Measurements from ENCODE around the gene ARHGDIG.

The ARHGDIG gene

DNA sequence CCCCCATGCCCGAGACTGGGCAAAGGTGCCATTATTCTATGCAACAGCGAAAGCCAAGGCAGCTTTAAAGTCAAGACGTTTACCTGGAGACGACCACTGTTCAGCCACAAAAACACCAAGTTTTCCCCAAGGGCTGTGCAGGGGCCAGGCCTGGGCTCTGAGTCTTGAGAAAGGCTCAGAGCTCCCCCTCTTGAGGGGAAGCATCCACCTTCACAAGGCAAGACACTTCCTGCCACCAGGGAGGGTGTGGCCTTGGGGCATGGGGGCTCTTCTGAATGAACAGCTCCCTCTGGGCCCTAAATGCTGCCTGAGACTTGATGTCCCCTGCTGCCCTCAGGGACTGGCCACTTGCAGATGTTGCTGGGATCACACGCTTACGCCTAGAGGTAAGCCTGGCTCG, 29.1 kb downstream of the ARHGDIG start:
- Histone ChIP-seq H3K4me3 (ENCODE audit: low read length) (no peak overlapping the region), H3K9me3 (ENCODE audit: insufficient read depth, low read length) (no peaks in the 10 kb centered on the region), H3K27ac (ENCODE audit: low read length) (no peak overlapping the region), H4K20me1 (ENCODE audit: insufficient read depth, low read length) (peaks cover 4% of the 10 kb centered on the region; the same call in 1 of the 2 replicates), H3K4me2 (ENCODE audit: low read length) (no peak overlapping the region), H3K9ac (ENCODE audit: low read length) (no peak overlapping the region), H2AFZ (ENCODE audit: low read depth, low read length) (no peak overlapping the region), H3K36me3 (replicated peaks; ENCODE audit: low read depth, low read length) (peaks cover 8% of the 10 kb centered on the region), H3K79me2 (ENCODE audit: low read length) (no peaks in the 10 kb centered on the region), H3K27me3 (ENCODE audit: low read depth, low read length) (no peaks in the 10 kb centered on the region), H3K4me1 (ENCODE audit: low read length) (no peaks in the 10 kb centered on the region)
- TF ChIP-seq CTCF (IDR thresholded peaks at IDR 0.05; ENCODE audit: low read depth, low read length) (no peak; the same call in 1 of the 2 replicates), EZH2phosphoT487 (IDR thresholded peaks at IDR 0.05; ENCODE audit: low read depth) (no peak)

DNA sequence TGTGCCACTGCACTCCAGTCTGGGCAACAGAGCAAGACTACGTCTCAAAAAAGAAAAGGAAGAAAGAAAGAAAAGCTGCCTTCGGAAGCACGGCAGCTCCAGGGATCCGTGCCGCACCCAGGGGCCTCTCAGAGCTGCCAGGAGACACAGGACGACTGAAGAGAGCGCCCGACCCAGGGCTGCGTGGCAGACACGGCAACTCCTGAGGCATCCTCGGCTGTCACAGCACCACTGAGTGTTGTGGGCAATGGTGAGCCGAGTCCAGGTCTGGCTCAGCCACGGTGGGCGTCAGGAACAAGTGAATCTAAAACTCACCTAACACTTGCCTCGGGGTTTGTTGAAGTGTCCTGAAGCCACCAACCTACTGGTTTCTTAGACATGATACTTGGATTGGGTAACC, 31.3 kb downstream of the ARHGDIG start:
- Histone ChIP-seq H3K36me3 (replicated peaks; ENCODE audit: low read depth, low read length) (peaks cover 3% of the 10 kb centered on the region), H3K4me3 (ENCODE audit: low read length) (no peak overlapping the region), H4K20me1 (ENCODE audit: insufficient read depth, low read length) (peaks cover 13% of the 10 kb centered on the region), H3K4me1 (ENCODE audit: low read length) (no peaks in the 10 kb centered on the region), H2AFZ (ENCODE audit: low read depth, low read length) (no peak overlapping the region), H3K27ac (ENCODE audit: low read length) (no peak overlapping the region), H3K9me3 (ENCODE audit: insufficient read depth, low read length) (no peaks in the 10 kb centered on the region), H3K27me3 (ENCODE audit: low read depth, low read length) (no peaks in the 10 kb centered on the region), H3K9ac (ENCODE audit: low read length) (no peak overlapping the region), H3K4me2 (ENCODE audit: low read length) (no peak overlapping the region), H3K79me2 (ENCODE audit: low read length) (peaks cover 6% of the 10 kb centered on the region; the same call in 1 of the 2 replicates)
- TF ChIP-seq EZH2phosphoT487 (IDR thresholded peaks at IDR 0.05; ENCODE audit: low read depth) (no peak), CTCF (IDR thresholded peaks at IDR 0.05; ENCODE audit: low read depth, low read length) (no peak)

DNA sequence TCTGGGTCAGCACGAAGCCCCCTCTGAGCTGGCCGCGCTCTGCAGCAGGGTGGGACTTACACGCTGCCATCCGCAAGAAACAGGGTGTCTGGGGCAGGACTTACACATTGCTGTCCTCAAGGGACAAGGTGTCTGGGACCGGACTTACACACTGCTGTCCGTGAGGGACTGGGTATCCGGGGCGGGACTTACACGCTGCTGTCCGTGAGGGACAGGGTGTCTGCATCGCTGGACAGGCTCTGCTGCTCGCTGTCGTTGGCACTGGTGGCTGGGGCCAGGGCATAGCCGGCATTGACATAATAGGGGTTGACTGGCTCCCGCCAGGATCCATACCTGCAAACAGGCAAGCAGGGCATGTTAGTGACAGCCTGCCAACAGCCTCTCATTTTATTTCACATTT, 34.0 kb downstream of the ARHGDIG start:
- H3K36me3 ChIP-seq (replicated peaks; ENCODE audit: low read depth, low read length): peaks cover 3% of the 10 kb centered on the region
- H3K4me1 ChIP-seq (ENCODE audit: low read length): no peaks in the 10 kb centered on the region
- H3K9me3 ChIP-seq (ENCODE audit: insufficient read depth, low read length): no peaks in the 10 kb centered on the region
- peaks cover 38% of the 10 kb centered on the region for H4K20me1 ChIP-seq (ENCODE audit: insufficient read depth, low read length)
- no peak for TF ChIP-seq CTCF (IDR thresholded peaks at IDR 0.05; ENCODE audit: low read depth, low read length)
- H3K4me2 ChIP-seq (ENCODE audit: low read length): no peak overlapping the region
- no peak overlapping the region for H3K27ac ChIP-seq (ENCODE audit: low read length)
- H3K79me2 ChIP-seq (ENCODE audit: low read length): peaks cover 19% of the 10 kb centered on the region; the same call in 1 of the 2 replicates
- H3K9ac ChIP-seq (ENCODE audit: low read length): no peak overlapping the region
- no peak overlapping the region for H3K4me3 ChIP-seq (ENCODE audit: low read length)
- no peak overlapping the region for H2AFZ ChIP-seq (ENCODE audit: low read depth, low read length)
- H3K27me3 ChIP-seq (ENCODE audit: low read depth, low read length): no peaks in the 10 kb centered on the region

DNA sequence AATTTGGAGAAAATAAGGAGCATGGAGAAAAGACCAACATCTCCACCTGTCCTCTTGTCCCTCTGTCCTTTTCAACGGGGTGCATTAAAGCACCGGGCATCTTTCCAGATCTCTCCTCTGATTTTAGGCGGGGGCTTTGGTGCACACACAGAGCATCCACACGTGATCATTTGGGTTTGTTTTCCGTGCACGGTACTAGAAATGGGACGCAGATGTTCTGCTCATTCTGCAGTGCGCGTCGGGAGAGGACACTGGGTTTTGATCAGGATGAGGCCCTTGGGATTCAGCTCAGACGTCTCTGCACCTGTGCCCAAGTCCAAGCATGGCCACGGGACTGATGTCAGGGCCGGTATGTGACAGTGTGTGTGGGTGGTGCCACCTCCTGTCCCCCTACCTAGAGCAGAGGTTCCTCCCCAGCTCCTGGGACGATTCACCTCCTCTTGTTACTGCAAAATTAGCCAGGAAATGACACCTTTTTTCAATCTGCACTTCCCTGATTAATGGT, 34.5 kb downstream of the ARHGDIG start:
- H3K4me2 ChIP-seq (ENCODE audit: low read length): no peak overlapping the region
- TF ChIP-seq CTCF (IDR thresholded peaks at IDR 0.05; ENCODE audit: low read depth, low read length): no peak
- no peak overlapping the region for H2AFZ ChIP-seq (ENCODE audit: low read depth, low read length)
- no peaks in the 10 kb centered on the region for H3K4me1 ChIP-seq (ENCODE audit: low read length)
- no peaks in the 10 kb centered on the region for H3K9me3 ChIP-seq (ENCODE audit: insufficient read depth, low read length)
- H3K27ac ChIP-seq (ENCODE audit: low read length): no peak overlapping the region
- H3K4me3 ChIP-seq (ENCODE audit: low read length): no peak overlapping the region
- H4K20me1 ChIP-seq (ENCODE audit: insufficient read depth, low read length): peaks cover 39% of the 10 kb centered on the region
- H3K9ac ChIP-seq (ENCODE audit: low read length): no peak overlapping the region
- H3K27me3 ChIP-seq (ENCODE audit: low read depth, low read length): no peaks in the 10 kb centered on the region
- H3K79me2 ChIP-seq (ENCODE audit: low read length): peaks cover 22% of the 10 kb centered on the region
- no peaks in the 10 kb centered on the region for H3K36me3 ChIP-seq (replicated peaks; ENCODE audit: low read depth, low read length)

All from OCI-LY3 (cell line).